Activated naive CD4-positive, alpha-beta T cell treated with anti-CD3 and anti-CD28 coated beads, Interleukin-2, amount 50 U/mL, for 16 hours (primary cell): ENCODE data around the gene BRI3BP.
A peak's percentile ranks its signal among the peaks of the same experiment; 100 is the strongest.
"Not testable (repeated sequence)": the region's sequence is repeated elsewhere in the genome, so short reads cannot be mapped to it uniquely, and the experiment has no call there.

Experiments
- DNase-seq: peaks from one replicate; pipeline ENCODE4 v3.0.0-alpha.2; 2020

BRI3BP gene

DNA sequence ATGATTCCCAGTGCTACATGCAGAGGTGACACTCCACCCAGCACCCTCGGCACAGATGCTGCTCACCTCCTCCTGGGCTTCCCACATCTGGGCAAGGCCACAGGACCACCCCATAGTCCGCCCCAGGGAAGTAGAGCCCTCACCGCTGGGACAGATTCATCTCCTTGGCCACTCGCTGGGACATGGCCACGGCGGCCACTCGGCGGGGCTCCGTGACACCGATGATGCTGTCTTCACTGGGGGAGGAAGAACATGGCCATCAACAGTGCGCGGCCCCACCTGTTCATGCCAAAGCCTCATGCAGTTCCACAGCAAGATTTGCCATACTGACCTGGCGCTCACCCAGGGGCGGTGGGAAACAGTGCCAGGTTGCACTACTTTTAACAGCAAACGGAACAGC, 18.2 kb upstream of the BRI3BP start:
- no peak for DNase-seq

GRCh38 chr12:124976999-124977398, 16.4 kb upstream of the BRI3BP start:
- no peak for DNase-seq

- DNase-seq: no peak
Observed at GRCh38 chr12:124979568-124979967, 13.9 kb upstream of the BRI3BP start.

- no peak for DNase-seq
Observed at GRCh38 chr12:124980098-124980892, 13.2 kb upstream of the BRI3BP start.

GRCh38 chr12:124986876-124987275, 6.6 kb upstream of the BRI3BP start:
- DNase-seq: not testable (repeated sequence)

DNA sequence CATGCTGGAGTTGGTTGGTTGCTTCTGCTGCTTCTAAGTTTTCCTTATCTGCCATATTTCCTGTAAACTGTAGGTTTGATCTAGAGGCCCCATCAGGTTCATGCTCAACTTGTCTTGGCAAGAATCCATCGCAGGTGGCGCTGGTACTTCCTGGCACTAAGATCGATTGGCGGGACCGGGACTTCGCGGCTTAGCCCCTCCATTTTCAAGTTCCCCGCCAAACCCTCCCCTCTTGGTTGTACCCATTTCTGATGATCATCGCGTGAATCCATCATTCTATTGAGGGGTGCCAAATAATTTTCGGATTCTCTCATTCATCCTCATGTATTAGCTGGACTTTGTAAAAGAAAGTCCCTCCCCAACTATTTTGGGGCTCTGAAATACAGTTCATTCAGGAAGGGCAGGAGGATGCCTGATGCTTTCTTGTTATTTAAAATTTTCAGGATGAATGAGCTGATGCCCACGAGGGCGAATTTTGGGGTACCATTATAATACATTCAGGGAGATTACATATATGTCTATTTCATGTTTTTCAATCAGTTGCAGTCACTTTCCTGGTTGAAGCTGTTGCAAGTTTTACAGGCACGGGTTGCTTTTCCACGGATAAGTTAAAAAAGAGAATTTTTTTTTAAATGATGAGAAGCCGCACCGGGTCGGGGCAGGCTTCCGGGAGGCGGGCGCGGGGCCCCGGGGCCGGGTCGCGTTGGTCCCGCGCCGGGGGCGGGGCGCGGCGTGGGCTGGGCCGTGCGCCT, 395 bp upstream of the BRI3BP start:
- peak; percentile 88 for DNase-seq

GRCh38 chr12:124994437-124994975, 1.1 kb downstream of the BRI3BP start:
- no peak for DNase-seq

DNA sequence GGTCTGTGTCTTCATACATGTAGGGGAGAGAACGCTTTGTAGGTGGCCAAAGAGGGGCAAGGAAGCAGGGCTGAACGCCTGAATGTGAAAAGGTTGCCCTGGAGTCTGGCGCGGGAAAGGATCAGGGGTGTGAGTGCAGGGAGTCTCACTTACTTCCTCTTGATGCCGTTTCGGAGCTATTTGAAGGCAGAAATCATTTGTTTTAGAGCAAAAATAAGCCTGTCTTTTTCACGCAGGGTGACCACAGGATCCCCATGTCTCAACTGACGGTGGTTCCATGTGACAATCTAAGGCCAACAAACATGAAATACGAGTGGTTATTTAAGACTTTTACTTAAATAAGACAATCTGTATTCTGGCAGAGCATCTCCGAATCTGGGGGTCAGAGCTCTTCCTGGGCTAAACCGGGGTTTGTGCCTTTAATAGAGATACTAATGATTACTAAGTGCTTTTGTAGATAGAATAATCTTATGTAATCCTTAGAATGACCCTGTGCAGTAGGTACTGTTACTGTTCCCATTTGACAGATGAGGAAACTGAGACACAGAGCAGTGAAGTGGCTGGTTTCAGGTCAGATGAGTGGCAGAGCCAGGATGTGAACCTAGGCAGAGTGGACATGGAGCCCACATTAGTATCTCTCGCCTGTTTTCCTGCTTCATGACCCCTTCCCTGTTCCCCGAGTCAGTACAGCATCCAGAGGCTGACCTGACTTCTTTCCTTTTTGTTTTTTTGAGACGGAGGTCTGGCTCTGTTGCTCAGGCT, 1.9 kb downstream of the BRI3BP start:
- no peak for DNase-seq

GRCh38 chr12:124998705-124999104, 5.3 kb downstream of the BRI3BP start:
- DNase-seq: no peak

- no peak for DNase-seq
Observed at GRCh38 chr12:125001636-125002035, 8.2 kb downstream of the BRI3BP start.

GRCh38 chr12:125003021-125003420, 9.6 kb downstream of the BRI3BP start:
- no peak for DNase-seq

DNA sequence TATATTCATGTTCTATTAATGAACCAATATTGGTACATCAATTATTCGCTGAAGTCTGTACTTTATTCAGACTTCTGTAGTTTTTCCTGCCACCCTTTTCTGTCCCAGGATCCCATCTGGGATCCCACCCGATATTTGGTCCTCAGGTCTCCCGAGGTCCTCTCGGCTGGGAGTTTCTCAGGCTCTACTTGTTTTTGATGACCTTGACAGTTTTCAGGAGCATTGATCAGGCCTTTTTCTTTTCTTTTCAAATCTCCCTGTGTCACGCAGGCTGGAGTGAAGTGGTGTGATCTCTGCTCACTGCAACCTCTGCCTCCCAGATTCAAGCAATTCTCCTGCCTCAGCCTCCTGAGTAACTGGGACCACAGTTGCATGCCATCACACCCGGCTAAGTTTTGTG, 11.2 kb downstream of the BRI3BP start:
- no peak for DNase-seq

DNA sequence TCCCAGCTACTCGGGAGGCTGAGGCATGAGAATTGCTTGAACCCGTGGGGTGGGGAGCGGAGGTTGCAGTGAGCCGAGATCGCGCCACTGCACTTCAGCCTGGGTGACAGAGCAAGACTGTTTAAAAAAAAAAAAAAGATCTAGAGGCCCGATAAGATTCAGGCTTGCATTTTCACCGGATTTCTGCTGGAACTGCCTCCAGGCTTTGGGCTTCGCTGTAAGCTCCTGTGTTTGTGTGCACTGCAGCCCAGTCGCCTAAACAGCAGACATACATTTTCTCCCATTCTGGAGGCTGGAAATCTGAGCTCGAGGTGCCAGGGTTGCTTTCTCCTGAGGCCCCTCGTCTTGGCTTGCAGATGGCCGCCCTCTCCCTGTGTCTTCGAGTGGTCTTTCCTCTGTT, 12.2 kb downstream of the BRI3BP start:
- no peak for DNase-seq

DNA sequence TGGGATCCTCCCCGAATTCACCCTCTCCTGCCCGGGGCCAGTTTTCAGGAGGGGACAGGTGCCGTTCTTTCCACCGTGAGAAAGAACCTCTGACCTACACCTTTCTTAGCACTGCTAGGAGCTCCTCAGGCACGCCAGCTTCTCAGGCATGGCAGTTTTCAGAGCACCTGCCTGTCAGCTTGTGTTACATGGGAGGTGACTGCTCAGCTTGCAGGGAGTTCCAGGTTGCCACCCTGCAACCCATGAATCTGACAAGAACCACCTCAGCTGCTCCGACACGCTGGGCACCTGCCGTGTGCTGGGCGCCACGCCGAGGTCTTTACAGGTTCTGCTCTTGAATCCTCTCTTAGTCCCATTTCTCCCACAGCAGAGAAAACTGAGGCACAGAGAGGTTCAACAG, 12.9 kb downstream of the BRI3BP start:
- DNase-seq: no peak

GRCh38 chr12:125013816-125014442, 20.5 kb downstream of the BRI3BP start:
- DNase-seq: no peak

DNA sequence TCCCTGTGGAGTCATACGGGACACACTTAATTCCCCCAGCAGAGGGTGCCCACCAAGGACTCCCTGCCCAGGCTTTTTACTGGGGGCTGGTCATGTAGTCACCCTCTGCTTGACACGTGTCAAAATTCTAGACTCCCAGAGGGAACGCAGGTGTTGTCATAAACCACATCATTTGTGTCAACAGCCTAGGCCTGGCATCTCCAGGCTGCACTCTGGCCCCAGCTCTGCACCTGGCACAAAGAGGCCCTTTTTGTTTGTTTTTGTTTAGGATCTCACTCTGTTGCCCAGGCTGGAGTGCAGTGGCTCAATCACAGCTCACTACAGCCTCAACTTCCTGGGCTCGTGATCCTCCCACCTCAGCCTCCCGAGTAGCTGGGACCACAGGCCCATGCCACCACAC, 21.1 kb downstream of the BRI3BP start:
- no peak for DNase-seq

GRCh38 chr12:125015680-125016310, 22.4 kb downstream of the BRI3BP start:
- no peak for DNase-seq

- DNase-seq: no peak
Observed at GRCh38 chr12:125017801-125018200, 24.4 kb downstream of the BRI3BP start.

- DNase-seq: no peak
Observed at GRCh38 chr12:125018356-125018755, 24.9 kb downstream of the BRI3BP start.

DNA sequence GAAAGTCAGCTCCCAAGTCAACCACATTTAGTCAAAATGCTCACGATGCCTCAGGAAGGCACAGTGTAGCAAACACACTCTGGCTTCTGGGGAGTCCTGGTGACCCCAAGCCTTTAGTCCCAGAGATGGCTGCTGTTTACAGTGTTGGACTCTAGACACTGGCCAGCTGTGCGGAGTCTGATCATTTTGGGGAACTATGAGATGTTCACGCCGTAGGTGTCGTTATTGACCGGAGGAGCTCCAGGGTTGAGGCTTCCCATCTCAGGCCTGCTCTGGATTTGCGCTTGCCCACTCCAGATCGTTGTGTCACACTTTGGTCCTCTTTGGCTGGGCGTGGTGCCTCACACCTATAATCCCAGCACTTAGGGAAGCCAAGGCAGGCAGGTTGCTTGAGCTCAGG, 27.7 kb downstream of the BRI3BP start:
- no peak for DNase-seq

DNA sequence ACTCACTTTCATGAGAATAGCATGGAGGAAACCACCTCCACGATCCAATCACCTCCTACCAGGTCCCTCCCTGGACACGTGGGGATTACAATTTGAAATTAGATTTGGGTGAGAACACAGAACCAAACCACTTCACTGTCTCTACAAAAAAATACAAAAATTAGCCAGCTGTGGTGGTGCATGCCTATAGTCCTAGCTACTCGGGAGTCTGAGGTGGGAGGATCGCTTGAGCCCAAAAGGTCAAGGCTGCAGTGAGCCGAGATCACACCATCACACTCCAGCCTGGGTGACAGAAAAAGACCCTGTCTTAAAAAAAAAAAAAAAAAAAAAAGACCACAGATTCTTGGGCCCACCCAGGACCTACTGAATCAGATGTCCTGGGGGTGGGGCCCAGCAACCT, 28.3 kb downstream of the BRI3BP start:
- no peak for DNase-seq

DNA sequence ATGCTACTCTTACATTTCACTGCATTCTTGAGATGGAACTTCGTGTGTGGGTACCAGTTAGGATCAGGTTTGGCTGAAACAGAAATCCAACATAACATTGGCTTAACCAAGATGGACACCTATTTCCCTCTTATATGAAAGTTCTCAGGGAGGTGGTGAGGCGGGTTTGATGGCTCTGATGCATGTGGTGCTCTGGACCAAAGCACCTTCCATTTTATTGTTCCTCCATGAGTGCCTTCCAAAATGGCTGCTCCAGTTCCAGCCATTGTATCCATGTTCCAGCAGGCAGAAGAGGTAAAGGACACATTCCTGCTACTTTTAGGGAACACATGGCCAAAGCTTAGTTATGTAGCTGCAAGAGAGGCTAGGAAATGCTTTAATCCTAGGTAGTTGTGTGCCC, 29.6 kb downstream of the BRI3BP start:
- DNase-seq: no peak
